Type B pancreatic cell (in vitro differentiated cells): ENCODE measurements around the gene RFXAP. TPM values are rescaled to one million over a fixed set of nuclear protein-coding genes. Genes with fewer than 3 reads are reported as not detected.

Experiments used
- DNase-seq: peaks from one replicate; pipeline ENCODE4 v3.0.0; 2021; ENCODE audit warnings: mixed read lengths; ENCODE audit not compliant: unreplicated experiment; ENCODE audit errors: extremely low spot score
- H3K27ac Mint-ChIP-seq: 2 replicates; pipeline ENCODE4 v1.8.0; 2021; ENCODE audit warnings: mild to moderate bottlenecking, mixed read lengths
- H3K27me3 Mint-ChIP-seq: 2 replicates; pipeline ENCODE4 v1.8.0; 2021; ENCODE audit warnings: mixed read lengths
- H3K36me3 Mint-ChIP-seq: 2 replicates; pipeline ENCODE4 v1.8.0; 2021; ENCODE audit warnings: mixed read lengths
- H3K4me1 Mint-ChIP-seq: one replicate; pipeline ENCODE4 v1.8.0; 2021; ENCODE audit warnings: mixed read lengths; ENCODE audit not compliant: unreplicated experiment
- H3K4me3 Mint-ChIP-seq: 2 replicates; pipeline ENCODE4 v1.8.0; 2021; ENCODE audit warnings: mild to moderate bottlenecking, mixed read lengths
- H3K9me3 Mint-ChIP-seq: 2 replicates; pipeline ENCODE4 v1.8.0; 2021; ENCODE audit warnings: mixed read lengths
- CTCF ChIP-seq: fragments of 200-600 bp; sonication (generic); conservative IDR thresholded peaks from 2 replicates; pipeline ENCODE4 v1.5.0; 2021; ENCODE audit warnings: antibody characterized with exemption, mild to moderate bottlenecking
- total RNA-seq: library from RNA; stranded (reverse); gene quantifications from 2 replicates; pipeline ENCODE4 v1.2.1, GENCODE V29; 2021; ENCODE audit warnings: low replicate concordance

The RFXAP gene
- total RNA-seq, 1 donor from 2014 or later, result 10.5 TPM

DNA sequence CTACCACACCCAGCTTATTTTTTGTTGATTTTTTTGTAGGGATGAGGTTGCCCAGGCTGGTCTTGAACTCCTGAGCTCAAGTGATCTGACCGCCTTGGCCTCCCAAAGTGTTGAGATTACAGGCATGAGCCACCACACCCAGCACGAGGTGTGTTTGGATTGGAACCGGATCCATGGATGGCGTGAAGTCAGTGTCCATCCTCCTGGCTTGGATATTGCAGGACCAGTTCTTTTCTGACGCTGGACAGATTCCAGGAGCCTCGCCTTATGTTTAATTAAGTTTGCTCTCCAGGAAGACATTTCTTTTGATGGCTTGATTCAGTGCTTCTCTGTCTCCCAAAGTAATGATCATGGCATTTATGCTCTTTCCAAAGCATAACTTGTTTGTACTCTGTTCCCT is 14.4 kb upstream of the RFXAP start:
- TF ChIP-seq CTCF, result no peak
- Mint-ChIP-seq H3K4me1 (no peaks in the 10 kb centered on the region), H3K36me3 (no peaks in the 10 kb centered on the region), H3K9me3 (no peaks in the 10 kb centered on the region), H3K27ac (no peak overlapping the region), H3K27me3 (no peaks in the 10 kb centered on the region), H3K4me3 (no peak overlapping the region)
- no peak for DNase-seq

GRCh38 chr13:36806102-36806501 is 12.9 kb upstream of the RFXAP start:
- no peak for DNase-seq
- H3K9me3 Mint-ChIP-seq, result no peaks in the 10 kb centered on the region
- H3K36me3 Mint-ChIP-seq, result no peaks in the 10 kb centered on the region
- no peak overlapping the region for H3K4me3 Mint-ChIP-seq
- no peak overlapping the region for H3K27ac Mint-ChIP-seq
- no peak for TF ChIP-seq CTCF
- no peaks in the 10 kb centered on the region for H3K27me3 Mint-ChIP-seq
- no peaks in the 10 kb centered on the region for H3K4me1 Mint-ChIP-seq

DNA sequence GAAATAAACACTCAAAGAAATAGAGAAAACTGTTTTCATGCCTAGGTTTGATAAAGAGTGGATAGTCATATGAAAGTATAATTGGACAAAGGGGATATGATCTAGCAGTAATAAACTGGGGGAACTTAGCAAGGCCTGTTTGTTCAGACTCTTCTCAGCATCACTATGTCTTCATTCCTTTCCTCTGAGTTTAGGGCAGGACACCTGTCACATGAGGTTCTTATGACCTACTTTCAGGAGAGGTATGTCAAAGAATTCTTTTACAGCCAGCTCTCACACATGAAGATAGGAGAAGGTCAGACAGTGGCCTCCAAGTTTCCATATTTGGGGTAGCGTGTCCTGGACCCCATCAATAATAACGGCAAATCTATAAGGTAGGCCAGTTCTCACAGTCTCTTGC is 11.4 kb upstream of the RFXAP start:
- peak overlapping the region; percentile 91 for H3K27ac Mint-ChIP-seq
- H3K4me1 Mint-ChIP-seq, result no peaks in the 10 kb centered on the region
- DNase-seq, result no peak
- H3K4me3 Mint-ChIP-seq, result no peak overlapping the region
- TF ChIP-seq CTCF, result no peak
- no peaks in the 10 kb centered on the region for H3K36me3 Mint-ChIP-seq
- H3K27me3 Mint-ChIP-seq, result no peaks in the 10 kb centered on the region
- no peaks in the 10 kb centered on the region for H3K9me3 Mint-ChIP-seq

DNA sequence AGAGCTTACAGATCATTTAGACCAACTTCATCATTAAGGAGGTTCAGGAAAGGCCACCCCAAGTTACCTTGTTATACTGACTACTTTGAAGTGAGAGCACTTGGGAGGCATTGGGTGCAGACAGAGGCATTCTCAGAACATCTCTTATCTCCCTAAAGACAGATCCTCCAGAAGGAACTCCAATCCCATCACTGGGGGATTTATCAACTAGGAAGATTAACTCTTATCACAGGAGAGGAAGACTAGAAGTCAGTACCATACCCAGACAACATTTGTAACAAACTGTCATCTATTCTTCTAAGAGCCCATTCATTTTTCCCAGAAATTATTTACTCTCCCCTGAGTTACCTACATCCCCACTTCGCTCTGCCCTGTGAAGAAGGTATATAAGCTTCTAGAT is 5.8 kb upstream of the RFXAP start:
- peaks cover 6% of the 10 kb centered on the region for H3K9me3 Mint-ChIP-seq
- no peak overlapping the region for H3K4me3 Mint-ChIP-seq
- H3K27me3 Mint-ChIP-seq, result no peaks in the 10 kb centered on the region

DNA sequence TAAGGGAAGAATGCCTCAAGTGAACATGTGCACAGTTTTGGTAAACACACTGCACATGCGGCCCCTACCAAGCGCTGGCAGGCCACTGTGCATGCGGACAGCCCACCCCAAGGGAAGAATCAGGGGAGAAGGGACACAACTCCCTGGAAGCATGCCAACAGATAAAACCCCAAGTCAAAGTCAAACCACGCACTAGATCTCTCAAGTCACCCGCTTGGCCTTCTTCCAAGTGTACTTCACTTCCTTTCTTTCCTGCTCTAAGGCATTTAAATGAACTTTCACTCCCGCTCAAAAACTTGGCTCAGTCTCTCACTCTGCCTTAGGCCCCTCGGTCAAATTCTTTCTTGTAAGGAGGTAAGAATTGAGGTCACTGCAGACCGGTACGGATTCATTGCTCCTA is 4.6 kb upstream of the RFXAP start:
- peaks cover 6% of the 10 kb centered on the region for H3K9me3 Mint-ChIP-seq
- no peaks in the 10 kb centered on the region for H3K27me3 Mint-ChIP-seq
- H3K27ac Mint-ChIP-seq, result no peak overlapping the region
- H3K4me1 Mint-ChIP-seq, result peaks cover 15% of the 10 kb centered on the region
- DNase-seq, result no peak
- no peak for TF ChIP-seq CTCF
- H3K36me3 Mint-ChIP-seq, result no peaks in the 10 kb centered on the region
- no peak overlapping the region for H3K4me3 Mint-ChIP-seq

More for the DNA sequence above, 5.8 kb upstream of the RFXAP start:
- no peak overlapping the region for H3K27ac Mint-ChIP-seq
- peaks cover 8% of the 10 kb centered on the region for H3K4me1 Mint-ChIP-seq
- DNase-seq, result no peak
- no peaks in the 10 kb centered on the region for H3K36me3 Mint-ChIP-seq
- TF ChIP-seq CTCF, result no peak

DNA sequence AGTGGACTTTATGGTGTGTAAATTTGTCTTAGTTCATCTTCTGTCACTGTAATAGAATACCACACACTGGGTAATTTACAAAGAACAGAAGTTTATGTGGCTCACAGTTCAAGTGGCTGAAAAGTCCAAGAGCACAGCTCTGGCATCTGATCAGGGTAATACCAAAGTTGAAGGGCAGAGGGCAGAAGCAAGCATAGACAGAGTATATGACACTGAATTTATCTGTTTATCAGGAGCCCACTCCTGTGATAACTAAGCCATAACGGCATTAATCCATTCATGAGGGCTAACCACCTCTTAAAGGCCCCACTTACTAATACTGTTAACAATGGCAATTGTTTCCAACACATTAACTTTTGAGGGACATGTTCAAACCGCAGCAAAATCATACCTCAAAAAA is 4.0 kb upstream of the RFXAP start:
- Mint-ChIP-seq H3K4me3 (no peak overlapping the region), H3K36me3 (no peaks in the 10 kb centered on the region), H3K27ac (no peak overlapping the region), H3K4me1 (peaks cover 20% of the 10 kb centered on the region), H3K9me3 (peaks cover 6% of the 10 kb centered on the region), H3K27me3 (no peaks in the 10 kb centered on the region)
- TF ChIP-seq CTCF, result peak; percentile 59
- DNase-seq, result no peak
